Astrocyte (in vitro differentiated cells and primary cell): ENCODE results near the gene ZBTB16. TPM values are rescaled to one million over a fixed set of nuclear protein-coding genes. Genes with fewer than 3 reads are reported as not detected.

ENCODE experiments used
- DNase-seq: peaks from one replicate; pipeline ENCODE4 v3.0.0-alpha.2; 2010; ENCODE audit warnings: low read depth
- FAIRE-seq: peaks from 2 replicates; lab custom pipeline; 2011; peaks lifted over from hg19 to GRCh38; lab: Jason Lieb, UNC
- H2AFZ ChIP-seq: 2 replicates; pipeline ENCODE4 v1.6.0; 2012; ENCODE audit warnings: low read depth, low read length, inconsistent platforms
- H3K27ac ChIP-seq: 2 replicates; pipeline ENCODE4 v1.5.1; 2011; ENCODE audit warnings: low read depth, low read length, inconsistent platforms
- H3K27me3 ChIP-seq: 2 replicates; pipeline ENCODE4 v1.6.0; 2011; ENCODE audit warnings: low read length, inconsistent platforms; ENCODE audit not compliant: insufficient read depth
- H3K36me3 ChIP-seq: 2 replicates; pipeline ENCODE4 v1.5.1; 2011; ENCODE audit warnings: low read length, inconsistent platforms; ENCODE audit not compliant: insufficient read depth
- H3K4me1 ChIP-seq: 2 replicates; pipeline ENCODE4 v1.5.1; 2011; ENCODE audit warnings: low read length, inconsistent platforms; ENCODE audit not compliant: insufficient read depth
- H3K4me2 ChIP-seq: 2 replicates; pipeline ENCODE4 v1.6.0; 2012; ENCODE audit warnings: low read length, inconsistent platforms
- H3K4me3 ChIP-seq: 2 replicates; pipeline ENCODE4 v1.5.1; 2011; ENCODE audit warnings: low read depth, mild to moderate bottlenecking, low read length, inconsistent platforms; ENCODE audit not compliant: insufficient read depth
- H3K79me2 ChIP-seq: 2 replicates; pipeline ENCODE4 v1.6.0; 2012; ENCODE audit warnings: mild to moderate bottlenecking, low read length, inconsistent platforms; ENCODE audit not compliant: insufficient read depth
- H3K9ac ChIP-seq: 2 replicates; pipeline ENCODE4 v1.6.0; 2012; ENCODE audit warnings: mild to moderate bottlenecking, low read length, inconsistent platforms
- H3K9me3 ChIP-seq: 2 replicates; pipeline ENCODE4 v1.5.1; 2012; ENCODE audit warnings: low read depth, mild to moderate bottlenecking, low read length, inconsistent platforms; ENCODE audit not compliant: insufficient read depth
- H4K20me1 ChIP-seq: 2 replicates; pipeline ENCODE4 v1.6.0; 2012; ENCODE audit warnings: low read length, inconsistent platforms; ENCODE audit not compliant: insufficient read depth
- H3K27ac Mint-ChIP-seq: one replicate; pipeline ENCODE4 v1.8.0; 2021; ENCODE audit warnings: mild to moderate bottlenecking, mixed read lengths; ENCODE audit not compliant: unreplicated experiment
- H3K27me3 Mint-ChIP-seq: one replicate; pipeline ENCODE4 v1.8.0; 2021; ENCODE audit warnings: low read depth, mixed read lengths; ENCODE audit not compliant: unreplicated experiment
- H3K36me3 Mint-ChIP-seq: one replicate; pipeline ENCODE4 v1.8.0; 2021; ENCODE audit warnings: low read depth, mixed read lengths; ENCODE audit not compliant: unreplicated experiment
- H3K4me1 Mint-ChIP-seq: one replicate; pipeline ENCODE4 v1.8.0; 2021; ENCODE audit warnings: low read depth, mixed read lengths; ENCODE audit not compliant: unreplicated experiment
- H3K4me3 Mint-ChIP-seq: one replicate; pipeline ENCODE4 v1.8.0; 2021; ENCODE audit warnings: mild to moderate bottlenecking, moderate library complexity, mixed read lengths; ENCODE audit not compliant: unreplicated experiment
- H3K9me3 Mint-ChIP-seq: one replicate; pipeline ENCODE4 v1.8.0; 2021; ENCODE audit warnings: mild to moderate bottlenecking, mixed read lengths; ENCODE audit not compliant: unreplicated experiment
- EZH2 ChIP-seq: IDR thresholded peaks from 2 replicates; pipeline ENCODE4 v1.6.1; 2012; ENCODE audit warnings: mild to moderate bottlenecking, low read length, inconsistent platforms; ENCODE audit not compliant: insufficient read depth
- total RNA-seq: library from RNA; stranded (reverse); gene quantifications from 2 replicates; pipeline ENCODE4 v1.2.1, GENCODE V29; 2021
- TF ChIP-seq, protein P1 (sequence below): IDR thresholded peaks from 2 replicates; pipeline ENCODE4 v1.5.1; 2011; ENCODE audit warnings: low read depth, mild to moderate bottlenecking, inconsistent platforms, low read length, moderate library complexity; ENCODE audit not compliant: insufficient read depth

Gene ZBTB16
- total RNA-seq, 1 donor from 2014 or later: 0.50 TPM

DNA sequence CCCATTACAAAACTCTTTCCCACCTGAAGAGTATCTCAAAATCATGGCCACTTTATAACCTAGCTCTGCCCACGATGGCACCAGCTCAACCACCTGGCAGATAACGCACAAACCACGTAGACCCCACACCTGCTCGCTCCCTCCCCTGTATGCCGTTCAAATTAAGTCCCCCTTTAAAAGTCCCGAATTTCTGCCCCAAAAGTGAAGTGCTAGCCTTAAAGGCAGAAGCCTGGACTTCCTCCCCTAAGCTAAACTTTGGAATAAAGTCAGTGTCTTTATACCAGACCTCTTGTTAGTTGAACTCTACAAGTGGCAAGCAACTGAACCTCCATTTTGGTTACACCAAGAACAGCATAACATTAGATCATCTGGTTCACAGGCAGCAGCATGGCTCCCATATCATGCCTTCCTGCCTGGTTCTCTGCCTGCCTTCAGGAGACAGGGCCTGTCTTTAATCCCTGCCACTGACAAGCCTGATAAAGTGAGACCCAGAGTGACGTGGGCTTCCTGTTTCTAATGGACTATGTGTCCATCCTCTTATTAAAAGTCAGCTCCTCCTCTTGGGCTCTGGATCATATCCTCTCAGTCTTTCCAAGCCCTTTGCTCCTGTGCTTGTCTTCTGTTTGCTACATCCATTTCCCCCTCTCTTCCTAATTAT, 204.1 kb downstream of the ZBTB16 start:
- no peak overlapping the region for H3K4me3 ChIP-seq
- H3K27me3 Mint-ChIP-seq: peaks cover 20% of the 10 kb centered on the region
- no peak for DNase-seq
- H3K27ac ChIP-seq: no peak overlapping the region
- H3K27me3 ChIP-seq: peaks cover 44% of the 10 kb centered on the region
- no peak overlapping the region for H3K27ac Mint-ChIP-seq
- H3K9me3 Mint-ChIP-seq: no peaks in the 10 kb centered on the region
- H3K4me3 Mint-ChIP-seq: no peak overlapping the region
- no peaks in the 10 kb centered on the region for H3K79me2 ChIP-seq
- no peaks in the 10 kb centered on the region for H3K36me3 Mint-ChIP-seq
- TF ChIP-seq EZH2: no peak
- TF ChIP-seq, protein P1, sequence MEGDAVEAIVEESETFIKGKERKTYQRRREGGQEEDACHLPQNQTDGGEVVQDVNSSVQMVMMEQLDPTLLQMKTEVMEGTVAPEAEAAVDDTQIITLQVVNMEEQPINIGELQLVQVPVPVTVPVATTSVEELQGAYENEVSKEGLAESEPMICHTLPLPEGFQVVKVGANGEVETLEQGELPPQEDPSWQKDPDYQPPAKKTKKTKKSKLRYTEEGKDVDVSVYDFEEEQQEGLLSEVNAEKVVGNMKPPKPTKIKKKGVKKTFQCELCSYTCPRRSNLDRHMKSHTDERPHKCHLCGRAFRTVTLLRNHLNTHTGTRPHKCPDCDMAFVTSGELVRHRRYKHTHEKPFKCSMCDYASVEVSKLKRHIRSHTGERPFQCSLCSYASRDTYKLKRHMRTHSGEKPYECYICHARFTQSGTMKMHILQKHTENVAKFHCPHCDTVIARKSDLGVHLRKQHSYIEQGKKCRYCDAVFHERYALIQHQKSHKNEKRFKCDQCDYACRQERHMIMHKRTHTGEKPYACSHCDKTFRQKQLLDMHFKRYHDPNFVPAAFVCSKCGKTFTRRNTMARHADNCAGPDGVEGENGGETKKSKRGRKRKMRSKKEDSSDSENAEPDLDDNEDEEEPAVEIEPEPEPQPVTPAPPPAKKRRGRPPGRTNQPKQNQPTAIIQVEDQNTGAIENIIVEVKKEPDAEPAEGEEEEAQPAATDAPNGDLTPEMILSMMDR: no peak
- no peaks in the 10 kb centered on the region for H3K36me3 ChIP-seq
- no peaks in the 10 kb centered on the region for H3K4me1 Mint-ChIP-seq
- FAIRE-seq: no peak
- H2AFZ ChIP-seq: no peak overlapping the region
- H3K4me2 ChIP-seq: no peak overlapping the region
- peaks cover 4% of the 10 kb centered on the region for H4K20me1 ChIP-seq
- H3K9ac ChIP-seq: no peak overlapping the region
- no peaks in the 10 kb centered on the region for H3K4me1 ChIP-seq
- no peaks in the 10 kb centered on the region for H3K9me3 ChIP-seq

DNA sequence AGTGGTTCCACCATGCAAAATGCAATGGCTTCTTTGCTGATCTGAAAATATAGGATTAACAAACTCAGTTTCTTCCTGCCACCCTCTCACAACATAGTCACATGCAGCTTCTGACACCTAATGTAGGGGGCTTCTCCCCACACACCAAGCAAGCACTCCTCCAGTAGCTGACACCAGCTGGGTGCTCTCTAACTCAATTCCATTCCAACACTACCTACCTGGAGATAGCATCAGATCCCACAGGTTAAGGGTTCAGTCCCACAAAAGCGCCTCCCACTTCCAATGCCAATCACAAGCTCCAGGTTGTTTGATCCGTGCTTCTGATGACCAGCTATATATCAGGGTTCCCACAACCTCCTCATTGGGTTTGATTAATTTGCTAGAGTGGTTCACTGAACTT, 204.9 kb downstream of the ZBTB16 start:
- Histone ChIP-seq H3K4me3 (no peak overlapping the region), H3K4me1 (no peaks in the 10 kb centered on the region), H3K9me3 (no peaks in the 10 kb centered on the region), H4K20me1 (peaks cover 4% of the 10 kb centered on the region), H2AFZ (no peak overlapping the region), H3K36me3 (no peaks in the 10 kb centered on the region), H3K4me2 (no peak overlapping the region), H3K79me2 (no peaks in the 10 kb centered on the region), H3K27ac (no peak overlapping the region), H3K9ac (no peak overlapping the region), H3K27me3 (peaks cover 40% of the 10 kb centered on the region)
- Mint-ChIP-seq H3K4me3 (no peak overlapping the region), H3K27ac (no peak overlapping the region), H3K36me3 (no peaks in the 10 kb centered on the region), H3K27me3 (peaks cover 14% of the 10 kb centered on the region), H3K4me1 (no peaks in the 10 kb centered on the region), H3K9me3 (no peaks in the 10 kb centered on the region)
- FAIRE-seq (no peak), DNase-seq (no peak)
- TF ChIP-seq, protein P1: no peak
- TF ChIP-seq EZH2: no peak
